Activated T-helper 2 cell treated with anti-CD3 and anti-CD28 coated beads, Interferon-gamma antibody, Interleukin-2, Interleukin-4, amounts not matched to agents 10 μg/mL and 5 μg/mL and 100 μg/mL, durations not matched to agents 14 hours and 24 hours and 36 hours (primary cell): ENCODE results near the gene KNDC1. TPM values are rescaled to one million over a fixed set of nuclear protein-coding genes. Genes with fewer than 3 reads are reported as not detected.

Source experiments
- DNase-seq: peaks from one replicate; pipeline ENCODE4 v3.0.0; 2021; ENCODE audit warnings: low spot score
- H3K27ac Mint-ChIP-seq: one replicate; pipeline ENCODE4 v1.8.0; 2021; ENCODE audit warnings: mixed read lengths
- H3K27me3 Mint-ChIP-seq: one replicate; pipeline ENCODE4 v1.8.0; 2021; ENCODE audit warnings: low read depth, mixed read lengths
- H3K36me3 Mint-ChIP-seq: one replicate; pipeline ENCODE4 v1.8.0; 2021; ENCODE audit warnings: low read depth, mixed read lengths
- H3K4me1 Mint-ChIP-seq: one replicate; pipeline ENCODE4 v1.8.0; 2021; ENCODE audit warnings: low read depth, mixed read lengths
- H3K4me3 Mint-ChIP-seq: one replicate; pipeline ENCODE4 v1.8.0; 2021; ENCODE audit warnings: low read depth, mild to moderate bottlenecking, moderate library complexity, mixed read lengths
- H3K9me3 Mint-ChIP-seq: one replicate; pipeline ENCODE4 v1.8.0; 2021; ENCODE audit warnings: mixed read lengths
- intact Hi-C: fragments of 100-400 bp; cut with micrococcal nuclease; formaldehyde crosslinking; loops from one replicate; pipeline ENCODE4 v1.15.1; 2023
- total RNA-seq: library from RNA; stranded (reverse); gene quantifications from 2 replicates; pipeline ENCODE4 v1.2.3, GENCODE V29; 2022

KNDC1 gene
- total RNA-seq, 1 donor from 2014 or later = 0.39 TPM

DNA sequence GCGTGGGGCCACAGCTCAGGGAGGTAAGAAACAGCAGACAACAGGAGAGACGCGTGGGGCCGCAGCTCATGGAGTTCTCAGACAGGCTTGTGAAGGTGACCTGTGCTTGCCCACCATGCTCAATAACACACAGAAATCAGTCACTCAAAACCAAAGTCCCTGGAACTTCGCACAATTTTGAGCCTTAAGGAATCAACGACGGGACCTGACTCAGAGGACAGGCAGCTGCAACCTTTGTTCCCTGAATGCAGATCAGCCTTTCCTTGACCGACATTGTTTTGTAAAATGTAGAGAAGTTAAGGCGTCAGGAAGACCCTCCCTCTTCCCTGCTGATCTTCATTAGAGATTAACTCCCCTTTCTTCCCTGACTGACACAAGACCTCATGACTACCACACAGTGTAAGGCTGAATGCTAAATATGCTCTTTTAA lies 8.5 kb upstream of the KNDC1 start:
- H3K9me3 Mint-ChIP-seq = peaks cover 9% of the 10 kb centered on the region
- H3K36me3 Mint-ChIP-seq = no peaks in the 10 kb centered on the region
- no peak overlapping the region for H3K4me3 Mint-ChIP-seq
- DNase-seq = no peak
- intact Hi-C loops = no loop called here
- H3K27me3 Mint-ChIP-seq = peaks cover 18% of the 10 kb centered on the region
- H3K27ac Mint-ChIP-seq = no peak overlapping the region
- no peaks in the 10 kb centered on the region for H3K4me1 Mint-ChIP-seq

DNA sequence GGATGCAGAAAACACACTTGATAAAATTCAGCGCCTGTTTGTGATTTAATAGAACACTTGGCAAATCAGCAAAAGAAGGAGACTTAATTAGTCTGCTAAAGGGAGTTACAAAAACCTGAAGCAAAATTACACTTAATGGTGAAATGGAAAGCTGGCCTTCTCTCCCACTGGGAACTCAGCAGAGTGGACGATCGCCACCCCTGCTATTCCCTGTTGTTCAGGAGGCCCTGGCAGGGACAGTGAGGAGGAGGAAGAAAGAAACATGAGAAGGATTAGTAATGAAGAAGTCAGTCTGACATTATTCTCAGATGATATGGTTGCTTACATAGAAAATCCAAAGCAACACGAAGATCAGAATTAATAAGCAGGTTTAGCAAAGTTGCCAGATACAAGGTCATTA lies 5.6 kb upstream of the KNDC1 start:
- Mint-ChIP-seq H3K27ac (no peak overlapping the region), H3K27me3 (peaks cover 6% of the 10 kb centered on the region), H3K4me1 (no peaks in the 10 kb centered on the region), H3K4me3 (no peak overlapping the region), H3K9me3 (no peaks in the 10 kb centered on the region), H3K36me3 (no peaks in the 10 kb centered on the region)
- intact Hi-C loops = no loop called here
- no peak for DNase-seq

DNA sequence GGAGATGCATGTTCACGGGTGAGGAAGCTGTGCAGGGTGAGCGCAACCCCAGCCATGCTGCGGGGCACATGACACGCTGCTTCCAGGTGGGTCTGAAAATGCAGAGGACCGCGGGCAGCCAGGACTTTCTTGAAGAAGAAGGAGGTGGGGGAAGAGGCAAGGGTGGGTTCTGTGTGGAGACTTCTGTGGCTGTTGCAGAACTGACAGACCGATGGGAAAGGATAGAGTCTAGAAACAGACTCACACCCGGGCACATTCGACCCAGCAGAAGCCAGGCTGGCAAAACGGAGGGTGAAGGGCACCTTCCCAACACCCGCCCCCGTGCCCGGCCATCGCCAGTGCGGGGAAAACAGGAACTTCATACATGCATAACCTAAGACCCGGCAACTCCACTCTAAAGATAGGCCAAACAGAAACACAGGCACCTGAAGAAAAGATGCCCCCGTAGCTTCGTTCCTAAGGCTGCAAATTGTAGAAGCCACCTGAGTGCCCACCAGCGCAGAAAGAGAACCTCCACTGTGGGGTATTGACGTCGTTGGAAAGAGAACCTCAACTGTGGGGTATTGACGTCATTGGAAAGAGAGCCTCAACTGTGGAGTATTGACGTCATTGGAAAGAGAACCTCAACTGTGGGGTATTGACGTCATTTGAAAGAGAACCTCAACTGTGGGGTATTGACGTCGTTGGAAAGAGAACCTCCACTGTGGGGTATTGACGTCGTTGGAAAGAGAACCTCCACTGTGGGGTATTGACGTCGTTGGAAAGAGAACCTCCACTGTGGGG lies 4.8 kb upstream of the KNDC1 start:
- no peak for DNase-seq
- peaks cover 6% of the 10 kb centered on the region for H3K27me3 Mint-ChIP-seq
- H3K4me3 Mint-ChIP-seq = no peak overlapping the region
- H3K36me3 Mint-ChIP-seq = no peaks in the 10 kb centered on the region
- intact Hi-C loops = no loop called here
- no peaks in the 10 kb centered on the region for H3K9me3 Mint-ChIP-seq
- no peak overlapping the region for H3K27ac Mint-ChIP-seq
- no peaks in the 10 kb centered on the region for H3K4me1 Mint-ChIP-seq

DNA sequence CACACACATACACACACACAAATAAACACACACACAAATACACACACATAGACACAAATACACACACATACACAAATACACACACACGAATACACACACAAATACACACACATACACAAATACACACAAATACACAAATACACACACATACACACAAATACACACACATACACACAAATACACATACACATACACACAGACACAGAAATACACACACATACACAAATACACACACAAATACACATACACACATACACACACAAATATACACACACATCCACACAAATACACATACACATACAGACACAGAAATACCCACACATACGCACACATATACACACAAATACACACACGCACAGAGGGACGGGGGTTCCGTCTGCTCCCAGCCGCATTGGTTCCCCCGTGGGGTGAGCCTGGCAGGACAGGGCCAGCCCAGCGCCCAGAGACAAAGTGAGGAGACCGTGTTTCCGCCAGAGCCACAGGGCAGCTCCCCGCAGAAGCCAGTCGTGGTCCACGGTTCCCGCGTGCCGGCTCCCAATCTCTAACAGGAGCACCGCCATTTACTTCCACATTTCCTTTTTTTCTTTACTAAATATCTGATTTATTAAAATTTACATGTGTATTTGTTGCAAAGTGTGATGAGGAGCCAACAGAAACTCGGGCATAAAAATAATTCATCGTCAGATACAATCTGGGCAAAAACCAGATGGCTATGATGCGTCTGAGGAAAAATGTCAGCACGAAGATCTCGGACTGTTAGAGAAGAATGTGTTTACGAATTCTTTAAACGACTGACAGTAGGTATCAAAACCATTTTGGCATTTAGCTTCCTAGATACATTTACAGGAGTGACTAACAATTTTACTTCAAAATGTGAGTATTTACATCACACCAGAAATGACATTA lies 3.1 kb upstream of the KNDC1 start:
- H3K27me3 Mint-ChIP-seq = peaks cover 5% of the 10 kb centered on the region
- H3K36me3 Mint-ChIP-seq = no peaks in the 10 kb centered on the region
- H3K4me3 Mint-ChIP-seq = no peak overlapping the region
- intact Hi-C loops = no loop called here
- no peaks in the 10 kb centered on the region for H3K9me3 Mint-ChIP-seq
- no peak overlapping the region for H3K27ac Mint-ChIP-seq
- no peaks in the 10 kb centered on the region for H3K4me1 Mint-ChIP-seq
- no peak for DNase-seq

DNA sequence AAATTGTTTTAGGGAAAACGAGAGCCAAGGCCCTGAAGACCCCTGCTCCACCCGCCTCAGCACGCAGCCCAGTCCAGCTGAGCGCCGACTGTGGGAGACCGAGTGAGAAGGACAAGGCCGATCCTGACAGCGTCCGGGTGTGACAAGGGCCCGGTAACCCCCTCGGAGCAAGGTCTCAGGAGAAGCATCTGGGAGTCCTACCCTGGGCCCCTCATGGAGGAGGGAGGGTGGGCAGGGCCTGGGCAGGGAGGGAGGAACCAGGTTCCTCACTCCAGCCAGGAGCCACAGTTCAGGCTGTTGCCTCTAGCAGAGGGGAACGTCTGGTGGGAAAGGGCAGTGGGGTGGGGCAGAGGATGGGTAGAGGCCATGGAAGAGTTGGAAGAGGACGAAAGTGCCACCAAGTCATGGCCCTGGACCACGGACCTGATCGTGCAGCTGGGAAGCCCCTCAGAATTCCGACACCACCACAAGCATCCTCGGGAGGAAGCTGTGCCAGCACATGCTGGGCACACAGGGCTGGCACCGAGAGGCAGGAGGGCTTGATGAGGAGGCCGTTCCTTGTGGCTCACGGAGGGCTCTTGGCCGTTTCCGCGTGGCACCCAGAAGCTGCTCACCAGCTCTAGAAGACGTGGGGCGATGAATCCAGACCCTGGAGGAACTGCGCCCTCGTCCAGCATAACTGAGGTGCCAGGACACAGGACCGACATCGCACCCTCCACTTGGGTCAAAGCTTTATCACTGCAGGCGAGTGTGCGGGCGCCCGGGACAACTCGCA lies 2.2 kb upstream of the KNDC1 start:
- H3K36me3 Mint-ChIP-seq = no peaks in the 10 kb centered on the region
- H3K27ac Mint-ChIP-seq = no peak overlapping the region
- no peak for DNase-seq

DNA sequence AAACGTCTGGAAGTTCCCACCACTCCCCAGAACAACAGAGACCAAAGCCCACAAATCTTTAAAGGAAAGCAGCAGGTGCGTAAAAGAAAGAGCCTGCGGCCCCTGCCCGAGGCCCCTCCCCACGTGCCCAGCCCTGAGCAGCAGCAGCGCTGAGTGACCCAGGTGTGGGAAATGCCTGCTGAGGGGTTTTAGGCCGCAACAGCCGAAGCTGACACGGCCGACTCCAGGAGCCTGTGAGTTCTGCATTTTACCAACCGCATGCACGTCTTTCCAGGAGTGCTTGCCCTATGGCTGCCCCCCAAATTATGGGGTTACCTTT lies 1.6 kb upstream of the KNDC1 start:
- intact Hi-C loops = no loop called here
- Mint-ChIP-seq H3K36me3 (no peaks in the 10 kb centered on the region), H3K4me3 (no peak overlapping the region), H3K4me1 (no peaks in the 10 kb centered on the region), H3K9me3 (no peaks in the 10 kb centered on the region), H3K27me3 (peaks cover 1% of the 10 kb centered on the region), H3K27ac (no peak overlapping the region)
- DNase-seq = no peak

More for the DNA sequence above, 2.2 kb upstream of the KNDC1 start:
- Mint-ChIP-seq H3K27me3 (peaks cover 1% of the 10 kb centered on the region), H3K9me3 (no peaks in the 10 kb centered on the region), H3K4me3 (no peak overlapping the region), H3K4me1 (no peaks in the 10 kb centered on the region)
- intact Hi-C loops = no loop called here

DNA sequence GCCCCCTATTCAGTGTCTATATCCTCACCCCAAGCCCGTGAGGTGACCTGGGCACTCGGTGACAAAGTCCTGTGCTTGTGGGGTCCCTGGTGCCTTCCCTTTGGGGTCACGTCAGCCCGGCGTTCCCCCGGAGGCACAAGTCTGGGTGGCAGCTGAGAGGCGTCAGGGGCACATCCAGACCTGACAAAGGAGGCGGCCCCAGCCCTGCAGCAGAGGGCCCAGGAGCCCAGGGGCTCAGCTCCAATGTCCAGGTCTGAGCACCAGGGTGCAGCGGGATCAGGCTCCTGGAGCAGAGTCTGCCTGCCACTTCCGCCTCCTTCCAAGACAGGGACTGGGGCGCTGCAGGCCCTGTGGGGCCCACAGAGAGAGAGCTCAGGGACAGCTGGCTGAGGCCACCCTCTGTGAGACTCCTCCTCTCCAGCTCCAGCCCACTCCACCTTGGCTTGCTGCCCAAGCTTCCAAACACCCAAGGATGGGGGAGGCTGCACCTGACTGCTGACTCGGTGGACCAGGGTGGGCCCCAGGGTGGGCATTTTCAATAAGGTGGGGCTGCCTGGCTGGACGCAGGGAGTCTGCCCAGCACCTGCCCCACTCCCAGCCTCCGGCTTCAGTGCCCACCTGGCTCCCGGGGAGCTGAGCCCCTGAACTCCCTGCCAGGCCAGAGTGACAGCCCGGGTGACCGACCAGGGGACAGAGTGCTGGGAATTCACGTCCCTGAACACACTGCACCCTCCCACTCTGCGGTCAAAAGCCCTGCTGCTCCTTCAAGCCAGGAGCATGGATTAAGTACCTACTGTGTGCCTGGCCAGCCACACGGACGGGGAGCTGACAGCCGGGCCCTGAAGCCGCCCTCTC lies 1.0 kb upstream of the KNDC1 start:
- H3K4me1 Mint-ChIP-seq = no peaks in the 10 kb centered on the region
- intact Hi-C loops = no loop called here
- H3K9me3 Mint-ChIP-seq = no peaks in the 10 kb centered on the region
- H3K27ac Mint-ChIP-seq = no peak overlapping the region
- H3K27me3 Mint-ChIP-seq = peaks cover 1% of the 10 kb centered on the region
- no peak for DNase-seq
- H3K36me3 Mint-ChIP-seq = no peaks in the 10 kb centered on the region
- H3K4me3 Mint-ChIP-seq = no peak overlapping the region

DNA sequence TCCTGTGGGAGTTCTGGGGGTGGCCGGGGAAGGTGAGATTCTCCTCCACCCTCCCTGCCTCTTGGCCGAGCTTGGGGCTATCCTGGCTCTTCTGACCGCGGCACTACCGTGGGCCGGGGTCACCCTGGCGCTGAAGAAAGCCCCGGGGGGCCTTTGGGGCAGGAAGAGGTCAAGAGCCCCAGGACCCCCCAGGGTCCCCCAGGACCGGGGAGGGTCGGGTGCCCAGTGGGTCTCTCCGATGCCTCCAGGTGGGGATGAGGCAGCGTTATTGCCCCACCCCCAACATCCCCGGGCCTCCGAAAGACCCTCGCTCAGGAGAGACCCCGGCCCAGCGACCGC lies 439 bp upstream of the KNDC1 start:
- Mint-ChIP-seq H3K4me3 (no peak overlapping the region), H3K27me3 (peaks cover 1% of the 10 kb centered on the region), H3K27ac (no peak overlapping the region), H3K36me3 (no peaks in the 10 kb centered on the region), H3K9me3 (no peaks in the 10 kb centered on the region), H3K4me1 (no peaks in the 10 kb centered on the region)
- intact Hi-C loops = no loop called here
- DNase-seq = no peak

DNA sequence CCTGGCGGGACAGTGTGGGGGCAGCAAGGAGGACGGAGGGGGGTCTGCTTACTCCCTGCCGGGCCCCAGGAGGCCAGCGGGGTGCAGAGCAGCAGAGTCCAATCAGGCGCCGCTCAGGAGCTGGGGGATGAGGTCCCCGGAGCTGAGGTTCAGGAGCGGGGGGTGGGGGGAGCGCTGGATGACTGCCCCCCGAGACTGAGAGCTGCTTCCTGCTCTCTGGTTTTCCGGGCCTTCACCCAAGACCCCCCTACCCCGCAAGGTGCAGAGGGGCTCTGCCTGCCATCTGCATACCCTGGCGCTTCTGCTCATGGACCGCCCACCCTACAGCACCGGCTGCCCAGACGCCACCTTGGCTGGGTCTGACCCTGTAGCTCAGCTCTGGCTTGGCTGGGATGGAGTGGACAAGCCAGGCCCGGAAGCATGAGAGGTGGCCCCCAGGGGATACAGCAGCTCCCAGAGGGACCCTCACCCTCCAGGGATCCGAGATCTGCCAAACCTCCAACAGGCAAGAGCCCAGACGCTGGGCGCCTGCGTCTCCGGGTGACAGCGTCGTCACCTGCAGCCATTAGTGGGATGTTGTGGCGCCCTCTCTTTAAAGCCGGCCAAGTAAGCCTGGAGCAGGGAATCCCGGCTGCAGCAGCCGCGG lies 930 bp downstream of the KNDC1 start:
- DNase-seq = no peak
- Mint-ChIP-seq H3K4me1 (no peaks in the 10 kb centered on the region), H3K27me3 (peaks cover 1% of the 10 kb centered on the region), H3K4me3 (no peak overlapping the region), H3K27ac (no peak overlapping the region), H3K9me3 (no peaks in the 10 kb centered on the region), H3K36me3 (no peaks in the 10 kb centered on the region)
- intact Hi-C loops = loop anchor here (5.0 kb wide), 1 partner anchor 66 kb away; no protein-coding TSS in a partner anchor

DNA sequence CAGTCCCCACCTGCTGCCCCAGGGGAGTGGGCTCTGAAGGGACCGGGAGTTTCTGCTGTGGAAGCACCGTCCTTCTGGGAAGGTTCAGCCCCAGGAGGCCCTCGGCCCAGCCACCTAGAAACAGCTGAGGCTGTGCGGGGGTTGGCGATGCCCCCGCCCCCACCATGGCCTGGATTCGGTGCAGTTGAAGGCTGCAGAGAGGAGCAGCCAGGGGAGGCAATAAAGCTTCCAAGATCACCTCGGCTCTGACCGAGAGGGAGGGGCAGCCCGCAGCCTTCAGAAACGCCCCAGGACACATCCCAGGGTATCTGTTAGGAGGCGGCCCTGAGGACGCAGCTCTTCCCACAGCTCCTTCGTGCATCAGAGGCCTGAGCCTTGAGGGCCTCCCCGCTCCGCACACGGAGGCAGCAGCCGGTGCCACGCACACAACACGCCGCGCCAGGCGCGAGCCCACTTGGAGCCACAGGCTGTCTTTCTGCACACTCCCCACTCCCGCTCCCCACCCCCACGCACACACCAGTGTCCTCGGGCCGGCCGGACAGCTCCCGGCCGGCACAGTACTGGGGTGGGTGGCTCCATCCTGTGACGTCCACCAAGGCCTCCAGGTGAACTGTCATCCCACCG lies 1.6 kb downstream of the KNDC1 start:
- H3K27ac Mint-ChIP-seq = no peak overlapping the region

DNA sequence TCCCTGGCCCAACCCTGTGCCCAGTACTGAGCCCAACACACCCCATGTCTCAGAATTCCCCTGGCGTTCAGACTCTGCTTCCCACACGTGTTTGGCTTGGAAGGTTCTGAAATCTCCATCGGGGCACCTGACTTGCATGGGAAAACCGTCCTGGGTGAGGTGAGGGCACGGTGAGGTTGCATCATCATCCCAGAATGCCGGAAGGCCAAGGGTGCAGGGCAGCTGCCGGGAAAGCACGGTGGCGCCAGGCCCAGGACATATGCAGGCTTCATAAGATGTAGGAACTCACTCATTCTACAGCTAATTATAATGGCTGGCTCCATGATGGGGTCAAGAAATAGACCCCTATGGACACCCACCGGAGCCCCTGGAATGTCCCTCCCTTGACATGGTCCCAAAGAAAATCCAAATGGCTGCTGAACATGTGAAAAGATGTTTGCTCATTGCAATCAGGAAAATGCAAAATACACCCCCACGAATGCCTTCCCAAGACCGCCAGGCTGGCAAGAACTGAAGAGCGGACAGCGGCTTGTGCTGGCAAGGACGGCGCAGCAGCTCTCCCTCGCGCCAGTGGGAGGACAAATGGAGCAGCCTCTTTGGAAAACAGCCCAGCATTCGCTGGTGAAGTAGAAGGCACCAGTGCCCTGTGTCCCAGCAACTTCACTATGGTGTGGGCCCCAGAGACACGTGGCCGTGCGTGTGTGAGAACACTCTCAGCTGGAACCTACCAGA lies 2.3 kb downstream of the KNDC1 start:
- H3K4me1 Mint-ChIP-seq = no peaks in the 10 kb centered on the region
- H3K9me3 Mint-ChIP-seq = no peaks in the 10 kb centered on the region
- DNase-seq = no peak

More for the DNA sequence above, 1.6 kb downstream of the KNDC1 start:
- H3K27me3 Mint-ChIP-seq = peaks cover 1% of the 10 kb centered on the region
- H3K4me3 Mint-ChIP-seq = no peak overlapping the region
- no peaks in the 10 kb centered on the region for H3K36me3 Mint-ChIP-seq
- no peak for DNase-seq
- H3K4me1 Mint-ChIP-seq = no peaks in the 10 kb centered on the region
- H3K9me3 Mint-ChIP-seq = no peaks in the 10 kb centered on the region
- intact Hi-C loops = loop anchor here (5.0 kb wide), 1 partner anchor 66 kb away; no protein-coding TSS in a partner anchor

More for the DNA sequence above, 2.3 kb downstream of the KNDC1 start:
- Mint-ChIP-seq H3K36me3 (no peaks in the 10 kb centered on the region), H3K27ac (no peak overlapping the region), H3K27me3 (peaks cover 1% of the 10 kb centered on the region), H3K4me3 (no peak overlapping the region)
- intact Hi-C loops = loop anchor here (5.0 kb wide), 1 partner anchor 65 kb away; no protein-coding TSS in a partner anchor
